Liver (tissue), 9 donors: Measurements from ENCODE around the gene GPR42. TPM values are rescaled to one million over a fixed set of nuclear protein-coding genes. Genes with fewer than 3 reads are reported as not detected.

Source experiments
- DNase-seq: peaks from one replicate; pipeline ENCODE4 v3.0.0-alpha.2; 2017; ENCODE audit warnings: low spot score
- H3K27ac ChIP-seq, 2 donors: one replicate each; pipeline ENCODE4 v1.7.0; 2013; ENCODE audit warnings: inconsistent platforms in 2 of 2, low read length in 2 of 2, control low read depth in 1 of 2, low read depth in 1 of 2, mild to moderate bottlenecking in 1 of 2
- H3K27me3 ChIP-seq, 4 donors: one replicate each; pipeline versions ENCODE4 v1.6.1 to v1.7.0; 2013; ENCODE audit warnings: low read length in 3 of 4, inconsistent platforms in 1 of 4, mild to moderate bottlenecking in 1 of 4, moderate library complexity in 1 of 4; ENCODE audit not compliant: control insufficient read depth in 4 of 4, insufficient read depth in 4 of 4
- H3K36me3 ChIP-seq, 4 donors: one replicate each; pipeline versions ENCODE4 v1.6.1 to v1.7.0; 2013; ENCODE audit warnings: low read length in 3 of 4, mild to moderate bottlenecking in 3 of 4, low read depth in 1 of 4, moderate library complexity in 1 of 4; ENCODE audit not compliant: control insufficient read depth in 4 of 4, insufficient read depth in 3 of 4
- H3K4me1 ChIP-seq, 4 donors: one replicate each; pipeline versions ENCODE4 v1.6.1 to v1.7.0; 2013; ENCODE audit warnings: low read length in 3 of 4, mild to moderate bottlenecking in 3 of 4, moderate library complexity in 1 of 4; ENCODE audit not compliant: control insufficient read depth in 4 of 4, insufficient read depth in 4 of 4
- H3K4me3 ChIP-seq, 3 donors: one replicate each; pipeline versions ENCODE4 v1.6.1 to v1.7.0; 2013; ENCODE audit warnings: low read length in 3 of 3, control low read depth in 1 of 3, low read depth in 1 of 3, mild to moderate bottlenecking in 1 of 3
- H3K9ac ChIP-seq, 2 donors: one replicate each; pipeline ENCODE4 v1.7.0; 2013; ENCODE audit warnings: low read length in 2 of 2, mild to moderate bottlenecking in 2 of 2, moderate library complexity in 2 of 2, control low read depth in 1 of 2, low read depth in 1 of 2
- H3K9me3 ChIP-seq, 4 donors: one replicate each; pipeline versions ENCODE4 v1.6.1 to v1.7.0; 2013; ENCODE audit warnings: low read length in 3 of 4; ENCODE audit not compliant: control insufficient read depth in 4 of 4
- FOXA1 ChIP-seq: IDR thresholded peaks from 2 replicates; pipeline ENCODE4 v1.6.1; 2016; ENCODE audit warnings: antibody characterized with exemption
- FOXA2 ChIP-seq: IDR thresholded peaks from 2 replicates; pipeline ENCODE4 v1.6.1; 2016; ENCODE audit warnings: antibody characterized with exemption
- HNF4A ChIP-seq, 2 donors: conservative IDR thresholded peaks; 2 replicates each; pipeline ENCODE4 v1.6.1; 2016; ENCODE audit warnings: antibody characterized with exemption in 2 of 2, mild to moderate bottlenecking in 2 of 2
- HNF4G ChIP-seq: IDR thresholded peaks from 2 replicates; pipeline ENCODE4 v1.6.1; 2016; ENCODE audit warnings: antibody characterized with exemption
- JUND ChIP-seq, 2 donors: IDR thresholded peaks; 2 replicates each; pipeline ENCODE4 v1.6.1; 2016; ENCODE audit warnings: antibody characterized with exemption in 2 of 2
- NR2F2 ChIP-seq: IDR thresholded peaks from 2 replicates; pipeline ENCODE4 v1.6.1; 2016; ENCODE audit warnings: antibody characterized with exemption
- RAD21 ChIP-seq, 2 donors: IDR thresholded peaks; 2 replicates each; pipeline ENCODE4 v1.6.1; 2016; ENCODE audit warnings: antibody characterized with exemption in 2 of 2, mild to moderate bottlenecking in 2 of 2
- RXRA ChIP-seq, 2 donors: IDR thresholded peaks; 2 replicates each; pipeline ENCODE4 v1.6.1; 2017 to 2018; ENCODE audit warnings: antibody characterized with exemption in 2 of 2, mild to moderate bottlenecking in 1 of 2
- SP1 ChIP-seq: IDR thresholded peaks from 2 replicates; pipeline ENCODE4 v1.6.1; 2018; ENCODE audit warnings: antibody characterized with exemption, mild to moderate bottlenecking
- TAF1 ChIP-seq: conservative IDR thresholded peaks from 2 replicates; pipeline ENCODE4 v1.6.1; 2016; ENCODE audit warnings: antibody characterized with exemption, mild to moderate bottlenecking
- YY1 ChIP-seq: IDR thresholded peaks from 2 replicates; pipeline ENCODE4 v1.6.1; 2016; ENCODE audit warnings: antibody characterized with exemption, mild to moderate bottlenecking
- WGBS: extraction: QIAGEN DNeasy Blood & Tissue Kit; methylation state at CpG from one replicate; pipeline ENCODE4 v1.1.7; 2013; 5-methylcytosine and 5-hydroxymethylcytosine counted together
- polyA plus RNA-seq, 2 donors: library from polyadenylated mRNA; stranded (reverse) in 1 of 2; unstranded in 1 of 2; fragments of 200-250 nt in 1 of 2; fragments of >200 nt in 1 of 2; fragmentation: Nextera tagmentation in 1 of 2; extraction: Ambion mirVana in 1 of 2; gene quantifications; one replicate each; pipeline versions ENCODE4 v1.2.1 to v1.2.3, GENCODE V29; 2013 to 2015
- total RNA-seq, 2 donors: library from RNA; depleted of rRNA; stranded (reverse); fragments of >200 nt; gene quantifications; one replicate each; pipeline ENCODE4 v1.2.3, GENCODE V29; 2014
- TF ChIP-seq, protein P1 (sequence below): IDR thresholded peaks from 2 replicates; pipeline ENCODE4 v1.6.1; 2016; ENCODE audit warnings: antibody characterized with exemption, mild to moderate bottlenecking
- TF ChIP-seq, protein P2 (sequence below): fragments of 150-350 bp; IDR thresholded peaks from 2 replicates; pipeline ENCODE4 v1.5.1; 2017; ENCODE audit warnings: improper control_type of control experiment, low read depth, low read length; ENCODE audit not compliant: missing input control
- TF ChIP-seq, protein P3 (sequence below): IDR thresholded peaks from 2 replicates; pipeline ENCODE4 v1.6.1; 2016; ENCODE audit warnings: antibody characterized with exemption
- TF ChIP-seq, protein P4 (sequence below): IDR thresholded peaks from 2 replicates; pipeline ENCODE4 v1.6.1; 2016; ENCODE audit warnings: antibody characterized with exemption
- donor health status: healthy.
- donor health status: healthy.
- donor health status: healthy.
- donor health status: healthy.
- donor health status: healthy.

Gene GPR42
- total and polyA plus RNA-seq, 4 donors: not detected

DNA sequence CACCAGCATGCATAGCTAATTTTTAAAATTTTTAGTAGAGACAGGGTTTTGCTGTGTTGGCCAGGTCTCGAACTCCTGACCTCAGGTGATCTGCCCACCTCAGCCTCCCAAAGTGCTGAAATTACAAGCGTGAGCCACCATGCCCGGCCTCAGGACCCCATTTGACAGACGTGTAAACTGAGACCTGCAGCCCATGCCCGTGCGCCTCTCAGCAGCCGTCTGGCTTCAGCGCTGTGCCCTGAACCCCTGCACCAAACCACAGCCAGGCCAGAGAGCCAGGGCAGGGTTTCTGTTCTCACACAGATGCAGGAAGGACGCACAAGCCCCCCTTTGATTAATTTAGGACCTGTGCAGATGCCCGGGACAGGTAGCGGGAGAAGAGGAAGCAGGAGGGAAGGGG is 30.4 kb upstream of the GPR42 start (continued):
- no peak for TF ChIP-seq SP1

DNA sequence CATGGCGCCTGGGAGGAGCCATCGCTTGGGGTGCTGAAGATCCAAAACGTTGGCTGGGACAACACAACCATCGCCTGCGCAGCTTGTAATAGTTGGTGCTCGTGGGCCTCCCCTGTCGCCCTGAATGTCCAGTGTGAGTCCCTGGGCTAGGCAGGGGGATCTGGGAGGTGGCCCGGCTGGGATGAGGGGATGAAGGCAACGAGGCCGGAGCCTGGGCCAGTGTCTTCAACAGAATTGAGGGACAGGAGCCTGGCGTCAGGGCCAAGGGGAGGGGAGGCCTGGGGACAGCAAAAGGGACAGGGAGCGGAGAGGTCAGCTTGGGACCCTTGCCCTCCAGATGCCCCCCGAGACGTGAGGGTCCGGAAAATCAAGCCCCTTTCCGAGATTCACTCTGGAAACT is 29.9 kb upstream of the GPR42 start:
- no peaks in the 10 kb centered on the region for H3K27me3 ChIP-seq
- H3K36me3 ChIP-seq: no peaks in the 10 kb centered on the region
- no peak for DNase-seq
- TF ChIP-seq HNF4G (no peak), NR2F2 (no peak), RAD21 (IDR thresholded peaks at IDR 0.05) (no peak), FOXA1 (no peak), RXRA (IDR thresholded peaks at IDR 0.05) (no peak), FOXA2 (no peak), SP1 (no peak), HNF4A (conservative IDR thresholded peaks at IDR 0.05) (no peak), JUND (IDR thresholded peaks at IDR 0.05) (no peak), TAF1 (no peak), YY1 (no peak)
- TF ChIP-seq, protein P1, sequence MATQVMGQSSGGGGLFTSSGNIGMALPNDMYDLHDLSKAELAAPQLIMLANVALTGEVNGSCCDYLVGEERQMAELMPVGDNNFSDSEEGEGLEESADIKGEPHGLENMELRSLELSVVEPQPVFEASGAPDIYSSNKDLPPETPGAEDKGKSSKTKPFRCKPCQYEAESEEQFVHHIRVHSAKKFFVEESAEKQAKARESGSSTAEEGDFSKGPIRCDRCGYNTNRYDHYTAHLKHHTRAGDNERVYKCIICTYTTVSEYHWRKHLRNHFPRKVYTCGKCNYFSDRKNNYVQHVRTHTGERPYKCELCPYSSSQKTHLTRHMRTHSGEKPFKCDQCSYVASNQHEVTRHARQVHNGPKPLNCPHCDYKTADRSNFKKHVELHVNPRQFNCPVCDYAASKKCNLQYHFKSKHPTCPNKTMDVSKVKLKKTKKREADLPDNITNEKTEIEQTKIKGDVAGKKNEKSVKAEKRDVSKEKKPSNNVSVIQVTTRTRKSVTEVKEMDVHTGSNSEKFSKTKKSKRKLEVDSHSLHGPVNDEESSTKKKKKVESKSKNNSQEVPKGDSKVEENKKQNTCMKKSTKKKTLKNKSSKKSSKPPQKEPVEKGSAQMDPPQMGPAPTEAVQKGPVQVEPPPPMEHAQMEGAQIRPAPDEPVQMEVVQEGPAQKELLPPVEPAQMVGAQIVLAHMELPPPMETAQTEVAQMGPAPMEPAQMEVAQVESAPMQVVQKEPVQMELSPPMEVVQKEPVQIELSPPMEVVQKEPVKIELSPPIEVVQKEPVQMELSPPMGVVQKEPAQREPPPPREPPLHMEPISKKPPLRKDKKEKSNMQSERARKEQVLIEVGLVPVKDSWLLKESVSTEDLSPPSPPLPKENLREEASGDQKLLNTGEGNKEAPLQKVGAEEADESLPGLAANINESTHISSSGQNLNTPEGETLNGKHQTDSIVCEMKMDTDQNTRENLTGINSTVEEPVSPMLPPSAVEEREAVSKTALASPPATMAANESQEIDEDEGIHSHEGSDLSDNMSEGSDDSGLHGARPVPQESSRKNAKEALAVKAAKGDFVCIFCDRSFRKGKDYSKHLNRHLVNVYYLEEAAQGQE: no peak
- TF ChIP-seq, protein P2, sequence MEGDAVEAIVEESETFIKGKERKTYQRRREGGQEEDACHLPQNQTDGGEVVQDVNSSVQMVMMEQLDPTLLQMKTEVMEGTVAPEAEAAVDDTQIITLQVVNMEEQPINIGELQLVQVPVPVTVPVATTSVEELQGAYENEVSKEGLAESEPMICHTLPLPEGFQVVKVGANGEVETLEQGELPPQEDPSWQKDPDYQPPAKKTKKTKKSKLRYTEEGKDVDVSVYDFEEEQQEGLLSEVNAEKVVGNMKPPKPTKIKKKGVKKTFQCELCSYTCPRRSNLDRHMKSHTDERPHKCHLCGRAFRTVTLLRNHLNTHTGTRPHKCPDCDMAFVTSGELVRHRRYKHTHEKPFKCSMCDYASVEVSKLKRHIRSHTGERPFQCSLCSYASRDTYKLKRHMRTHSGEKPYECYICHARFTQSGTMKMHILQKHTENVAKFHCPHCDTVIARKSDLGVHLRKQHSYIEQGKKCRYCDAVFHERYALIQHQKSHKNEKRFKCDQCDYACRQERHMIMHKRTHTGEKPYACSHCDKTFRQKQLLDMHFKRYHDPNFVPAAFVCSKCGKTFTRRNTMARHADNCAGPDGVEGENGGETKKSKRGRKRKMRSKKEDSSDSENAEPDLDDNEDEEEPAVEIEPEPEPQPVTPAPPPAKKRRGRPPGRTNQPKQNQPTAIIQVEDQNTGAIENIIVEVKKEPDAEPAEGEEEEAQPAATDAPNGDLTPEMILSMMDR: no peak
- TF ChIP-seq, protein P3, sequence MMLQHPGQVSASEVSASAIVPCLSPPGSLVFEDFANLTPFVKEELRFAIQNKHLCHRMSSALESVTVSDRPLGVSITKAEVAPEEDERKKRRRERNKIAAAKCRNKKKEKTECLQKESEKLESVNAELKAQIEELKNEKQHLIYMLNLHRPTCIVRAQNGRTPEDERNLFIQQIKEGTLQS: no peak
- TF ChIP-seq, protein P4, sequence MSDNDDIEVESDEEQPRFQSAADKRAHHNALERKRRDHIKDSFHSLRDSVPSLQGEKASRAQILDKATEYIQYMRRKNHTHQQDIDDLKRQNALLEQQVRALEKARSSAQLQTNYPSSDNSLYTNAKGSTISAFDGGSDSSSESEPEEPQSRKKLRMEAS: no peak
- 86% methylated on average over 16 of the region's 16 CpGs for WGBS
- H3K9ac ChIP-seq: no peak overlapping the region
- H3K9me3 ChIP-seq: no peaks in the 10 kb centered on the region
- H3K27ac ChIP-seq: no peak overlapping the region
- no peak overlapping the region for H3K4me3 ChIP-seq
- H3K4me1 ChIP-seq: no peaks in the 10 kb centered on the region

DNA sequence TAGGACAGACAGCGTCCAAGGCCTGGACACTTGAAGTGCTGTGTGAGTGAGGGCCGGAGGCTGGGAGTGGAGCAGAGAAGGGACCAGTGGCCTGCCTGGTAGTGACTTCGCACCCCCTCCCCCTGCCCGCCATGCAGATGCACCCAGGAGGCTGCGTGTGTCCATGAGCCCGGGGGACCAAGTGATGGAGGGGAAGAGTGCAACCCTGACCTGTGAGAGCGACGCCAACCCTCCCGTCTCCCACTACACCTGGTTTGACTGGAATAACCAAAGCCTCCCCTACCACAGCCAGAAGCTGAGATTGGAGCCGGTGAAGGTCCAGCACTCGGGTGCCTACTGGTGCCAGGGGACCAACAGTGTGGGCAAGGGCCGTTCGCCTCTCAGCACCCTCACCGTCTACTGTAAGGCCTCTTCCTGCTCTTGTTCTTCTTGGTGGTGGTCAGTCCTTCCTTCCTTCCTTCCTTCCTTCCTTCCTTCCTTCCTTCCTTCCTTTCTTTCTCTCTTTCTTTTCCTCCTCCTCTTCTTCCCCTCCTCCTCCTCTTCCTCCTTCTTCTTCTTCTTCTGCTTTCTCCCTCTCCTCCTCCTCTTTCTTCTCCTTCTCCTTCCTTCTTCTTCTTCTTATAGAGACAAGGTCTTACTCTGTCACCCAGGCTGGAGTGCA is 29.2 kb upstream of the GPR42 start:
- Histone ChIP-seq H3K9me3 (no peaks in the 10 kb centered on the region), H3K27ac (no peak overlapping the region), H3K4me3 (no peak overlapping the region), H3K27me3 (no peaks in the 10 kb centered on the region), H3K36me3 (no peaks in the 10 kb centered on the region), H3K4me1 (no peaks in the 10 kb centered on the region), H3K9ac (no peak overlapping the region)
- TF ChIP-seq TAF1: no peak
- TF ChIP-seq, protein P2: no peak
- DNase-seq: no peak
- 94% methylated on average over 14 of the region's 14 CpGs for WGBS
